ENCODE data around the gene CHD8.

- TF ChIP-seq ZNF565 (CRISPR knock-in tag; conservative IDR thresholded peaks at IDR 0.05; ENCODE audit: low read depth) = no peak
- no peak for TF ChIP-seq ZFP30 (CRISPR knock-in tag; IDR thresholded peaks at IDR 0.05)
- no peak for TF ChIP-seq CSDC2 (CRISPR knock-in tag; IDR thresholded peaks at IDR 0.05)
- no peak for TF ChIP-seq ARNTL (CRISPR knock-in tag; IDR thresholded peaks at IDR 0.05; ENCODE audit: borderline replicate concordance, low read depth)
- no peak for TF ChIP-seq TCF4 (CRISPR knock-in tag; IDR thresholded peaks at IDR 0.05; ENCODE audit: borderline replicate concordance)
- no peak for TF ChIP-seq TOX (CRISPR knock-in tag; IDR thresholded peaks at IDR 0.05; ENCODE audit: borderline replicate concordance)
- TF ChIP-seq, protein P1, sequence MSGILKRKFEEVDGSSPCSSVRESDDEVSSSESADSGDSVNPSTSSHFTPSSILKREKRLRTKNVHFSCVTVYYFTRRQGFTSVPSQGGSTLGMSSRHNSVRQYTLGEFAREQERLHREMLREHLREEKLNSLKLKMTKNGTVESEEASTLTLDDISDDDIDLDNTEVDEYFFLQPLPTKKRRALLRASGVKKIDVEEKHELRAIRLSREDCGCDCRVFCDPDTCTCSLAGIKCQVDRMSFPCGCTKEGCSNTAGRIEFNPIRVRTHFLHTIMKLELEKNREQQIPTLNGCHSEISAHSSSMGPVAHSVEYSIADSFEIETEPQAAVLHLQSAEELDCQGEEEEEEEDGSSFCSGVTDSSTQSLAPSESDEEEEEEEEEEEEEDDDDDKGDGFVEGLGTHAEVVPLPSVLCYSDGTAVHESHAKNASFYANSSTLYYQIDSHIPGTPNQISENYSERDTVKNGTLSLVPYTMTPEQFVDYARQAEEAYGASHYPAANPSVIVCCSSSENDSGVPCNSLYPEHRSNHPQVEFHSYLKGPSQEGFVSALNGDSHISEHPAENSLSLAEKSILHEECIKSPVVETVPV (CRISPR knock-in tag; IDR thresholded peaks at IDR 0.05) = no peak
- no peak for TF ChIP-seq SNAI2 (CRISPR knock-in tag; IDR thresholded peaks at IDR 0.05)
- TF ChIP-seq PPARA (CRISPR knock-in tag; IDR thresholded peaks at IDR 0.05; ENCODE audit: borderline replicate concordance) = no peak
- no peak for TF ChIP-seq ZNF8 (CRISPR knock-in tag; IDR thresholded peaks at IDR 0.05)
- no peak for TF ChIP-seq ZFP3 (CRISPR knock-in tag; IDR thresholded peaks at IDR 0.05)
- TF ChIP-seq ZNF70 (CRISPR knock-in tag; IDR thresholded peaks at IDR 0.05) = no peak
- TF ChIP-seq, protein P2, sequence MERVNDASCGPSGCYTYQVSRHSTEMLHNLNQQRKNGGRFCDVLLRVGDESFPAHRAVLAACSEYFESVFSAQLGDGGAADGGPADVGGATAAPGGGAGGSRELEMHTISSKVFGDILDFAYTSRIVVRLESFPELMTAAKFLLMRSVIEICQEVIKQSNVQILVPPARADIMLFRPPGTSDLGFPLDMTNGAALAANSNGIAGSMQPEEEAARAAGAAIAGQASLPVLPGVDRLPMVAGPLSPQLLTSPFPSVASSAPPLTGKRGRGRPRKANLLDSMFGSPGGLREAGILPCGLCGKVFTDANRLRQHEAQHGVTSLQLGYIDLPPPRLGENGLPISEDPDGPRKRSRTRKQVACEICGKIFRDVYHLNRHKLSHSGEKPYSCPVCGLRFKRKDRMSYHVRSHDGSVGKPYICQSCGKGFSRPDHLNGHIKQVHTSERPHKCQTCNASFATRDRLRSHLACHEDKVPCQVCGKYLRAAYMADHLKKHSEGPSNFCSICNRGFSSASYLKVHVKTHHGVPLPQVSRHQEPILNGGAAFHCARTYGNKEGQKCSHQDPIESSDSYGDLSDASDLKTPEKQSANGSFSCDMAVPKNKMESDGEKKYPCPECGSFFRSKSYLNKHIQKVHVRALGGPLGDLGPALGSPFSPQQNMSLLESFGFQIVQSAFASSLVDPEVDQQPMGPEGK (CRISPR knock-in tag; IDR thresholded peaks at IDR 0.05; ENCODE audit: borderline replicate concordance) = no peak
- no peak for TF ChIP-seq CREB5 (CRISPR knock-in tag; IDR thresholded peaks at IDR 0.05; ENCODE audit: low read depth)
Measured at GRCh38 chr14:21426692-21427091, 29.2 kb downstream of the CHD8 start.
